Activated T-helper 17 cell treated with anti-CD3 and anti-CD28 coated beads, Interleukin-2, amount 50 U/mL, for 72 hours (primary cell): ENCODE measurements around the gene RNF126. TPM values are rescaled to one million over a fixed set of nuclear protein-coding genes. Genes with fewer than 3 reads are reported as not detected.

Experiments
- ATAC-seq: fragments of 150-1000 bp; cut with Tn5 transposase; replicated peaks from 2 replicates; pipeline ENCODE4 v1.10.0; 2021; ENCODE audit warnings: mild to moderate bottlenecking, moderate library complexity
- H3K27ac Mint-ChIP-seq: one replicate; pipeline ENCODE4 v1.8.0; 2022; ENCODE audit warnings: mixed read lengths
- H3K27me3 Mint-ChIP-seq: one replicate; pipeline ENCODE4 v1.8.0; 2022; ENCODE audit warnings: mixed read lengths
- H3K36me3 Mint-ChIP-seq: one replicate; pipeline ENCODE4 v1.8.0; 2022; ENCODE audit warnings: low read depth, mild to moderate bottlenecking, mixed read lengths
- H3K4me1 Mint-ChIP-seq: one replicate; pipeline ENCODE4 v1.8.0; 2022; ENCODE audit warnings: mixed read lengths
- H3K4me3 Mint-ChIP-seq: one replicate; pipeline ENCODE4 v1.8.0; 2022; ENCODE audit warnings: mild to moderate bottlenecking, mixed read lengths
- H3K9me3 Mint-ChIP-seq: one replicate; pipeline ENCODE4 v1.8.0; 2022; ENCODE audit warnings: mixed read lengths
- total RNA-seq, 2 donors: library from RNA; stranded (reverse); gene quantifications; one replicate each; pipeline ENCODE4 v1.2.3, GENCODE V29; 2022

The RNF126 gene
- total RNA-seq, 2 donors from 2014 or later = 74.0 to 103 TPM

DNA sequence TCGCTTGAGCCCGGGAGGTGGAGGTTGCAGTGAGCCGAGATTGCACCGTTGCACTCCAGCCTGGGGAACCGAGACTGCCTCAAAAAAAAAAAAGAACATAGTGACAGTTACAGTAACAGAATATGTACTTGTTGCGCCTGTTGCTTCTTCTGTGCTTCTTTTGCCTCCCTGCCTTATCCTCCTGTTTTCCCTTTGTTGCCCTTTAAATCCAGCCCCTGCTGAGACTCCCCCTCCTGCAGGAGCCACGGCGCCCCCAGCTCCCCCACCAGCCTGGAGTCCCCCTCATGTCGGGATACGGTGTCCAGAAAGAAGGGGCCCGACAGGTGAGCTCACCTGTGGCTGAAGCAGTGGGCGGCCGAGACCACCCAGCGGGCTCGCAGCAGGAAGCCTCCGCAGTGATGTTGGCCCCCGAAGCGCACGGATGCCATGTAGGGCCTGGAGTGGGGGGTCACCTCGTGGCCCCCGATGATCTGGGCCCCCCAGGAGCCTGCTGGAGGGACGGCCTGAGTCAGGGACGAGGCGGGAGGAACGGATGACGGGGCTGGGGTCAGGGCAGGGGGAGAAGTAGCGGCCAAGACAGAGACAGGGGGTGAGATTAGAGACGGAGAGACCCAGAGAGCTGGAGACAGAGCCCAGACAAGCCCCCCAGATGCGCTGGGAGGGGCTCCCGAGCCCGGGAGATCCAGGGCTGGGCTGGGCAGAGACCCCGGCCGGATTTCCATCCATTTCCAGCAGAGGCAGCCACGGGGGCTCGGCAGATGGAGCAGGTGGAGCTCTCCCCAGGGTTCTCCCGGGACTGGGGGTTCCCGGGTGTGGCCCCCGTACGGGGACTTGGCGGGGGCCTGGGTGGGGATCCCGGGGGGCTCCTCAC lies 31.7 kb upstream of the RNF126 start:
- H3K9me3 Mint-ChIP-seq = no peaks in the 10 kb centered on the region
- H3K27ac Mint-ChIP-seq = no peak overlapping the region
- no peak for ATAC-seq
- H3K4me3 Mint-ChIP-seq = no peak overlapping the region
- peaks cover 3% of the 10 kb centered on the region for H3K27me3 Mint-ChIP-seq
- no peaks in the 10 kb centered on the region for H3K4me1 Mint-ChIP-seq
- H3K36me3 Mint-ChIP-seq = no peaks in the 10 kb centered on the region

- H3K27ac Mint-ChIP-seq = no peak overlapping the region
- no peaks in the 10 kb centered on the region for H3K27me3 Mint-ChIP-seq
- no peaks in the 10 kb centered on the region for H3K4me1 Mint-ChIP-seq
- no peaks in the 10 kb centered on the region for H3K36me3 Mint-ChIP-seq
- H3K4me3 Mint-ChIP-seq = no peak overlapping the region
- H3K9me3 Mint-ChIP-seq = no peaks in the 10 kb centered on the region
- ATAC-seq = no peak
Measured at GRCh38 chr19:690203-690602, 27.2 kb upstream of the RNF126 start.

DNA sequence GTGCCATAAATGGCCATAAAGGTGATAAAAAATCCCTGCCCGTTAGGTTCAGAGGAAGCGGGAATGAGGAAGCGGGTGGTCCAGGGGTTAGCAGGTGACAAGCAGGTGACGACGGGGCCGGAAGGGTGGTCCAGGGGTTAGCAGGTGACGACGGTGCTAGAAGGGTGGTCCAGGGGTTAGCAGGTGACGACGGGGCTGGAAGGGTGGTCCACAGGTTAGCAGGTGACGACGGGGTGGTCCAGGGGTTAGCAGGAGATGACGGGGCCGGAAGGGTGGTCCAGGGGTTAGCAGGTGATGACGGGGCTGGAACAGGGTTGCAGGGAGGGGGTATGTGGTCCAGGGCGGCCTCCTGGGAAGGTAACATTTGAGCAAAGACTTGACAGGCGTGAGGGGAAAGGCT lies 26.0 kb upstream of the RNF126 start:
- H3K9me3 Mint-ChIP-seq = no peaks in the 10 kb centered on the region
- H3K27me3 Mint-ChIP-seq = no peaks in the 10 kb centered on the region
- no peak overlapping the region for H3K4me3 Mint-ChIP-seq
- ATAC-seq = no peak
- H3K27ac Mint-ChIP-seq = no peak overlapping the region
- no peaks in the 10 kb centered on the region for H3K4me1 Mint-ChIP-seq
- no peaks in the 10 kb centered on the region for H3K36me3 Mint-ChIP-seq

DNA sequence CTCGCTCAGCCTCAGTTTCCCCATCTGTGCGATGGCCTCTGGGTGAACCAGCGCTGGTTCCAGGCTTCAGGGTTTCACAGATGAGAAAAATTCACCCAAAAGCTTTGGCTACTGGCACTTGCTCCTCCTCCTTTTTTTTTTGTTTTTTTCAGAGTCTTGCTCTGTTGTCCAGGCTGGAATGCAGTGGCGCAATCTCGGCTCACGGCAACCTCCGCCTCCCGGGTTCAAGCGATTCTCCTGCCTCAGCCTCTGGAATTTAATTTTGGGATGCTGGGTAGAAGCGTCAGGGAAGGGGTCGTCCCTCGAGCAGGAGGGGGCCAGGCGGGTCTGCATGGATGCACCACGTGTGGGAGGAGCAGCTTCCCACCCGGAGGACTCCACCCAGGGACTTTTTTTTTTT lies 25.2 kb upstream of the RNF126 start:
- no peak for ATAC-seq
- H3K4me1 Mint-ChIP-seq = no peaks in the 10 kb centered on the region
- H3K4me3 Mint-ChIP-seq = no peak overlapping the region
- no peaks in the 10 kb centered on the region for H3K36me3 Mint-ChIP-seq
- H3K27ac Mint-ChIP-seq = peak overlapping the region; percentile 54
- no peaks in the 10 kb centered on the region for H3K9me3 Mint-ChIP-seq
- no peaks in the 10 kb centered on the region for H3K27me3 Mint-ChIP-seq

DNA sequence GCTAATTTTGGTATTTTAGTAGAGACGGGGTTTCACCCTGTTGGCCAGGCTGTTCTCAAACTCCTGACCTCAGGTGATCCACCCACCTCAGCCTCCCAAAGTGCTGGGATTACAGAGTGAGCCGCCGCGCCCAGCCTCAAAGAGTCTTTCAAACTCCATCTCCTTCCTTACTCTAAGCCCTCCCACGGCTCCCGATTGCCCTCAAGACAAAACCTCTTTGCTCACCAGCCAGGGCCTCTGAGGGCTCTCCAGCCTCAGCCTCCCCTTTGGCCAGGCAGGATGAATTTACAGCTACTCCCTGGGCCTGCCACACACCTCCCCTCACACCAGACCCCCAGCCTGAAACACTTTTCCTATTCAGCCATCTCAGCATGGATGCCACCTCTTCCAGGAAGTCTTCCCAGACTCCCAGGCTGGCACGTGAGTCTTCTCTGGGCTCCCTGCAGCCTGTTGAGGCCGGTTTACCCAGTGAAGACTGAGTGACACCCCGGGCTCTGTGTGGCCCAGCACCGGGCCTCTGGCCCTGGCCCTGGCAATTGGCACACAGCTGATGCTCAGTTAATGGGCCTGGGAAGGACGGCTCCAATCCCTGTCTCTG lies 24.7 kb upstream of the RNF126 start:
- H3K27me3 Mint-ChIP-seq = no peaks in the 10 kb centered on the region
- H3K9me3 Mint-ChIP-seq = no peaks in the 10 kb centered on the region
- no peaks in the 10 kb centered on the region for H3K36me3 Mint-ChIP-seq
- no peaks in the 10 kb centered on the region for H3K4me1 Mint-ChIP-seq
- H3K27ac Mint-ChIP-seq = peak overlapping the region; percentile 54
- no peak overlapping the region for H3K4me3 Mint-ChIP-seq
- ATAC-seq = no peak

- Mint-ChIP-seq H3K36me3 (no peaks in the 10 kb centered on the region), H3K27ac (no peak overlapping the region), H3K4me3 (no peak overlapping the region), H3K4me1 (no peaks in the 10 kb centered on the region), H3K27me3 (no peaks in the 10 kb centered on the region), H3K9me3 (no peaks in the 10 kb centered on the region)
- ATAC-seq = no peak
Measured at GRCh38 chr19:686589-687297, 23.7 kb upstream of the RNF126 start.

DNA sequence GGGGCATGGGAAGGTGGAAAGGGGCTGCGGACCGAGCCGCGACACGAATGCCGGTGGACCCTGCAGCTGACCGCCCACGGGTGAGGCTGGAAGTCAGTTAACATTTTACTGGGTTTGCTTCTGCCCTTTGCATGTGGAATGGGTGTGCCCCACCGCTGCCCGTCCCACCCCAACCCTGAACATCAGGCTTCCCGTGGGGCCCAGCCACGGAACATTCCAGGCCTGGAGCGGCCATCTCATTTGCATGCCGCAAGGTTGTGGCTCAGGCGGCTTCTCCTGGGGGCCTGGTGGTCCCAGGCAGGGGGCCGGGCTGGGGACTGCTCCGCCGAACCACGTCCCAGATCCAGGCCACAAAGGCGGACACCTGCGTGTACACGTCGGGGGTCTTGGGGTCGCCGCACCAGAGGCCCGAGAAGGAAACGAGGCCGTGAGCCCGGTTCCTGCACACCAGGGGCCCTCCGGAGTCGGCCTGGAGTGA lies 22.5 kb upstream of the RNF126 start:
- Mint-ChIP-seq H3K27ac (no peak overlapping the region), H3K36me3 (no peaks in the 10 kb centered on the region), H3K9me3 (no peaks in the 10 kb centered on the region), H3K4me1 (no peaks in the 10 kb centered on the region), H3K4me3 (no peak overlapping the region), H3K27me3 (no peaks in the 10 kb centered on the region)
- no peak for ATAC-seq

DNA sequence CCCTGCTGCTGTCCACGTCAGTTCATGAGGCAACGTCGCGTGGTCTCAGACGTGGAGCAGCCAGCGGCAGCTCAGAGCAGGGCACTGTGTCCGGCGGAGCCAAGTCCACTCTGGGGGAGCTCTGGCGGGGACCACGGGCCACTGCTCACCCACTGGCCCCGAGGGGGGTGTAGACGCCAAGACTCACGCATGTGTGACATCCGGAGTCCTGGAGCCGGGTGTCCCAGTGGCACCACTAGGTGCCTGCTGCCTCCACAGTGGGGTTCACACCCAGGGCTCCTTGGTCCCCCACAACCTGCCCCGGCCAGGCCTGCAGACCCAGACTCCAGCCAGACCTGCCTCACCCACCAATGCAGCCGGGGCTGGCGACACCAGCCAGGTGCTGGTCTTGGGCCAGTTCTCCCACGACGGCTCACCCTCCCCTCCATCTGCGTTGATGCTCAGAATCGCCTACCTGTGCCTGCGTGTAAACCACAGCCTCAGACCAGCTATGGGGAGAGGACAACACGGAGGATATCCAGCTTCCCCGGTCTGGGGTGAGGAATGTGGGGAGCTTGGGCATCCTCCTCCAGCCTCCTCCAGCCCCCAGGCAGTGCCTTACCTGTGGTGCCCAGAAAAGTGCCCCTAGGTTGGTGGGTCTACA lies 19.8 kb upstream of the RNF126 start:
- Mint-ChIP-seq H3K4me1 (no peaks in the 10 kb centered on the region), H3K36me3 (no peaks in the 10 kb centered on the region), H3K27ac (no peak overlapping the region), H3K4me3 (no peak overlapping the region), H3K27me3 (no peaks in the 10 kb centered on the region), H3K9me3 (no peaks in the 10 kb centered on the region)
- ATAC-seq = no peak

- no peak for ATAC-seq
- Mint-ChIP-seq H3K27me3 (no peaks in the 10 kb centered on the region), H3K4me1 (no peaks in the 10 kb centered on the region), H3K36me3 (no peaks in the 10 kb centered on the region), H3K9me3 (no peaks in the 10 kb centered on the region), H3K27ac (peak overlapping the region; percentile 95), H3K4me3 (peak overlapping the region; percentile 83)
Measured at GRCh38 chr19:681029-682019, 18.3 kb upstream of the RNF126 start.

GRCh38 chr19:680287-681028 lies 17.4 kb upstream of the RNF126 start:
- ATAC-seq = peak; percentile 88
- H3K27me3 Mint-ChIP-seq = peaks cover under 1% of the 10 kb centered on the region
- H3K36me3 Mint-ChIP-seq = no peaks in the 10 kb centered on the region
- H3K9me3 Mint-ChIP-seq = no peaks in the 10 kb centered on the region
- peak overlapping the region; percentile 83 for H3K4me3 Mint-ChIP-seq
- H3K4me1 Mint-ChIP-seq = no peaks in the 10 kb centered on the region
- peak overlapping the region; percentile 95 for H3K27ac Mint-ChIP-seq

DNA sequence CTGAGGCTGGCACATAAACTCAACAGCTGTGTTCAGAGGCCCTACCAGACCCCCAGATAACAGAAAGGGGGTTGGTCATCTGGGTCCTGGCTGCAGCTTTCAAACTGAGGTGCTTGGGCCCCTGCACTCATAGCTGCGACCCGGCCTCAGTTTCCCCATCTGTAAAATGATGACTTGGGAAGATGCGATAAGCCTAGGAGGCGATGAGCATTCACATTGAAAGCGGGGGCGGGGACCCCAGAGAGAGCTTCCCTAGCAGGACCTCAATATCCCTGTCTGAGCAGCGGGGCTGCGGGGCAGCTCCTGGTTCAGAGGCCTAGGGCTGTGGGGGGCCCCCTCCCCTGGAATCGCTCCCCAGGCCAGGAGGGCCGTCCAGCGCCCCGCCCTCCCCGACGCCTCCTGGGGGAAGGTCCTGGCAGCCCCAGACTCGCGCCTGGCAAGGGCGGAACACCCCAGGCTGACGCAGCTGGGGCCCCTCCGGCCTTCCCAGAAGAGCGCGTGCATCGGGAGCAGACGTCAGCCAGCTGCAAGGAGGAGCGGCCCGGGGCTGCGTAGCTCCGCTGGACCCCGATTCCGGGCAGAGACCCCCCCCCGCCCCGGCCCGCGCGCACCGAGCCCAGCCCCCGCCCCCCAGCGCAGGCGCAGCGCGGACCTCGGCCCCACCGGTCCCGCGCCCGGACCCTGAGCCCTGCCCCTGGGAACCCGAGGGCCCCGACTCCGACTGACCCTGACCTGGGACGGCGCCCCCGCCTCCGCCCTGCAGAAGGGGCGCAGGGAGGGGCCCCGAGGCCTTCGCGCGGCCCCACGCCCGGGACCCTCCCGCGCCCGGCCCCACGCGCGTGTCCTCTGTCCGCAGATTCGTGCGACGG lies 16.6 kb upstream of the RNF126 start:
- ATAC-seq = peak; percentile 9
- peaks cover 5% of the 10 kb centered on the region for H3K27me3 Mint-ChIP-seq
- H3K9me3 Mint-ChIP-seq = no peaks in the 10 kb centered on the region
- H3K36me3 Mint-ChIP-seq = no peaks in the 10 kb centered on the region
- peak overlapping the region; percentile 53 for H3K4me3 Mint-ChIP-seq
- H3K27ac Mint-ChIP-seq = no peak overlapping the region
- no peaks in the 10 kb centered on the region for H3K4me1 Mint-ChIP-seq

- Mint-ChIP-seq H3K4me1 (no peaks in the 10 kb centered on the region), H3K27me3 (peaks cover 5% of the 10 kb centered on the region), H3K4me3 (peak overlapping the region; percentile 53), H3K9me3 (no peaks in the 10 kb centered on the region), H3K36me3 (no peaks in the 10 kb centered on the region), H3K27ac (no peak overlapping the region)
- no peak for ATAC-seq
Measured at GRCh38 chr19:678791-679388, 15.9 kb upstream of the RNF126 start.
